T-cell (primary cell): ENCODE measurements around the gene RRP15. TPM values are rescaled to one million over a fixed set of nuclear protein-coding genes. Genes with fewer than 3 reads are reported as not detected.

ENCODE experiments used
- ATAC-seq, 4 experiments: fragments of 200-7000 bp in 3 of 4; fragments of 150-1000 bp in 1 of 4; cut with Tn5 transposase; replicated peaks in 1 of 4; 1 replicate in 3 of 4; 2 replicates in 1 of 4; pipeline ENCODE4 v1.10.0; 2021; ENCODE audit warnings: moderate library complexity in 3 of 4, mild to moderate bottlenecking in 2 of 4, moderate number of reproducible peaks in 1 of 4
- CTCF ChIA-PET, 2 donors: fragments of 300-600 bp; sonication (Branson Sonifier 250); formaldehyde crosslinking; loops; one replicate each; lab custom pipeline; 2022; ENCODE audit warnings: antibody characterized with exemption in 2 of 2; lab: Charles Lee
- POLR2A ChIA-PET, 2 donors: fragments of 300-600 bp; sonication (Branson Sonifier 250); formaldehyde crosslinking; loops; one replicate each; lab custom pipeline; 2022; ENCODE audit warnings: antibody characterized with exemption in 2 of 2; lab: Charles Lee
- DNase-seq, 35 experiments: peaks; one replicate each; pipeline versions ENCODE4 v3.0.0 to v3.0.0-alpha.2; 2013 to 2023
- H3K27ac ChIP-seq: one replicate; pipeline ENCODE4 v1.5.1; 2013; ENCODE audit warnings: low read length
- H3K27me3 ChIP-seq, 2 experiments: replicated peaks in 1 of 2; 1 replicate in 1 of 2; 2 replicates in 1 of 2; pipeline versions ENCODE4 v1.6.1 to v1.7.0; 2013; ENCODE audit warnings: low read length in 1 of 2, mixed read lengths in 1 of 2; ENCODE audit not compliant: control insufficient read depth in 2 of 2, insufficient read depth in 2 of 2; ENCODE audit errors: extremely low read depth in 1 of 2
- H3K36me3 ChIP-seq, 2 donors: 1 replicate in 1 of 2; 2 replicates in 1 of 2; pipeline versions ENCODE4 v1.6.1 to v1.7.0; 2013; ENCODE audit warnings: low read length in 1 of 2; ENCODE audit not compliant: control insufficient read depth in 2 of 2, insufficient read depth in 1 of 2; ENCODE audit errors: extremely low read depth in 1 of 2
- H3K4me1 ChIP-seq, 2 experiments: 1 replicate in 1 of 2; 2 replicates in 1 of 2; pipeline versions ENCODE4 v1.6.1 to v1.7.0; 2013; ENCODE audit warnings: low read length in 2 of 2, mixed read lengths in 1 of 2; ENCODE audit not compliant: insufficient read depth in 2 of 2, control insufficient read depth in 1 of 2; ENCODE audit errors: extremely low read depth in 1 of 2
- H3K4me3 ChIP-seq, 2 donors: 1 replicate in 1 of 2; 2 replicates in 1 of 2; pipeline versions ENCODE4 v1.5.1 to v1.7.0; 2013; ENCODE audit warnings: mild to moderate bottlenecking in 2 of 2, low read length in 1 of 2, moderate library complexity in 1 of 2; ENCODE audit not compliant: control insufficient read depth in 1 of 2; ENCODE audit errors: extremely low read depth in 1 of 2
- H3K9me3 ChIP-seq: 2 replicates; pipeline ENCODE4 v1.7.0; 2013
- H3K27ac Mint-ChIP-seq, 2 donors: one replicate each; pipeline ENCODE4 v1.8.0; 2020 to 2021; ENCODE audit warnings: mild to moderate bottlenecking in 2 of 2, mixed read lengths in 2 of 2
- H3K27me3 Mint-ChIP-seq, 2 donors: one replicate each; pipeline ENCODE4 v1.8.0; 2021 to 2022; ENCODE audit warnings: mixed read lengths in 2 of 2
- H3K36me3 Mint-ChIP-seq: one replicate; pipeline ENCODE4 v1.8.0; 2021; ENCODE audit warnings: mixed read lengths
- H3K4me1 Mint-ChIP-seq, 3 donors: one replicate each; pipeline ENCODE4 v1.8.0; 2020 to 2022; ENCODE audit warnings: mixed read lengths in 3 of 3, mild to moderate bottlenecking in 1 of 3
- H3K4me3 Mint-ChIP-seq, 3 donors: one replicate each; pipeline ENCODE4 v1.8.0; 2020 to 2022; ENCODE audit warnings: mild to moderate bottlenecking in 3 of 3, mixed read lengths in 3 of 3, moderate library complexity in 3 of 3
- H3K9me3 Mint-ChIP-seq, 3 donors: one replicate each; pipeline ENCODE4 v1.8.0; 2020 to 2022; ENCODE audit warnings: mixed read lengths in 3 of 3
- WGBS: methylation state at CpG from one replicate; pipeline ENCODE4 v1.1.5; 2013; ENCODE audit warnings: missing lambda C conversion rate; ENCODE audit not compliant: insufficient coverage; 5-methylcytosine and 5-hydroxymethylcytosine counted together
- total RNA-seq, 35 experiments: library from RNA in 6 of 35; stranded (reverse) in 6 of 35; fragments of 120-200 nt in 1 of 35; gene quantifications; one replicate each; pipeline versions ENCODE4 v1.2.1 to v1.2.4 and lab custom pipeline; 2013 to 2026

Gene RRP15
- total RNA-seq, 5 donors from 2014 or later (not counting 1 experiment from before 2014, with no cell fraction given) = 11.7 to 20.9 (median 17.0) TPM

DNA sequence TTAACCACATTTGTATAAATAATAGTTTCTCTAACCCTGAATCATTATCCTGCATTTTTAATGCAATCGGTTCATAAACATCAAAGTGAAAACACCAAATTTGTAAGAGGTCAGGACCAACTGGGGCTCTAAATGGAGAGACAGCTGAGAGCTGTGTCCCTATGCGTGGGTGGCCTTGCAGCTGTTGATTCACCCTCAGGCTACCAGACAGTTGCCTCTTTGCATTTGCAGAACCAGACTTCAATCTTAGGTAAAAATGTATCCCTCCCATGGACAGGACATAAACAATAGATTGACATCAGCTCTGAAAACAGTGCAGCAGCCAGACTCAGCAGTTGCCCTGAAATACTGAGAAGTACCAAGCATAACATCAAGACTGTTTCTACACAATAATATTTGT, 51.2 kb downstream of the RRP15 start:
- Mint-ChIP-seq H3K27ac (no peak overlapping the region), H3K9me3 (no peaks in the 10 kb centered on the region), H3K4me1 (no peaks in the 10 kb centered on the region), H3K4me3 (no peak overlapping the region), H3K27me3 (peaks cover 0 to 3% of the 10 kb centered on the region in 2 donors), H3K36me3 (peaks cover 27% of the 10 kb centered on the region)
- CTCF ChIA-PET = no interaction called here
- ATAC-seq (no peak), DNase-seq (no peak)
- Histone ChIP-seq H3K9me3 (no peaks in the 10 kb centered on the region), H3K4me3 (no peak overlapping the region), H3K4me1 (no peaks in the 10 kb centered on the region), H3K36me3 (no peaks in the 10 kb centered on the region), H3K27ac (no peak overlapping the region), H3K27me3 (no peaks in the 10 kb centered on the region)
- POLR2A ChIA-PET = no interaction called here
- 81% methylated on average over 2 of the region's 2 CpGs for WGBS

DNA sequence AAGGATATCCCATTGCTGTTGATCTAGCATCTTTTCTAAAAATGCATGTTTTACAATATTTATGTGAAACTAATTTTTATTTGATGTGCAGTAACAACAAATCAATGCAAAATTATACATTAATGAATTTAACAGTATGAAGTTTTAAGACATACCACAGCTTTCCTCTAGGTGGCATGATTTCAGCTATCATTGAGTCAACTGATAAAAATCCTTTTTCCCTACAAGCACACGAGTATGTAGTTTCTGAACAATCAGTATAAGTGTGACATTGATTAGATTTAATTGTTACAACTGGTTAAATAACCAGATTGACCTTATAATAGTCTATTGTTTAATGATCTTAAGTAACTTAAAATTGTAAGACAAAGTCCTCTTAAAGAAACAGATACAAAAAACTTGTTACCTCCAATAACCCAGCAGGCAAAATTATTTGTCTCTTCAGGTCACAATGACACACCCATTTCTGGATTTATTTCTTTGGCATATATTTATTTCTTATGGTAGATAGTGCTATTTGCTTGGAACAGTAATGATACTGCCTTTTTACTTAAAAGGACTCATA, 54.3 kb downstream of the RRP15 start:
- peak in 1 of 35 experiments; percentile 25 for DNase-seq
- Histone ChIP-seq H3K27ac (no peak overlapping the region), H3K4me3 (no peak overlapping the region), H3K27me3 (no peaks in the 10 kb centered on the region), H3K9me3 (no peaks in the 10 kb centered on the region), H3K36me3 (no peaks in the 10 kb centered on the region), H3K4me1 (no peaks in the 10 kb centered on the region)
- Mint-ChIP-seq H3K36me3 (peaks cover 20% of the 10 kb centered on the region), H3K4me3 (no peak overlapping the region), H3K9me3 (no peaks in the 10 kb centered on the region), H3K4me1 (no peaks in the 10 kb centered on the region), H3K27ac (no peak overlapping the region), H3K27me3 (peaks cover 5 to 14% of the 10 kb centered on the region in 2 donors)
- WGBS = no CpG with 5 or more reads among the region's 1 CpG
- POLR2A ChIA-PET = no interaction called here
- CTCF ChIA-PET = interaction anchor here (0.5 to 1.4 kb wide), 3 partner anchors 15 to 1785 kb away, joined by 3 read pairs; no protein-coding TSS in a partner anchor
- no peak for ATAC-seq

DNA sequence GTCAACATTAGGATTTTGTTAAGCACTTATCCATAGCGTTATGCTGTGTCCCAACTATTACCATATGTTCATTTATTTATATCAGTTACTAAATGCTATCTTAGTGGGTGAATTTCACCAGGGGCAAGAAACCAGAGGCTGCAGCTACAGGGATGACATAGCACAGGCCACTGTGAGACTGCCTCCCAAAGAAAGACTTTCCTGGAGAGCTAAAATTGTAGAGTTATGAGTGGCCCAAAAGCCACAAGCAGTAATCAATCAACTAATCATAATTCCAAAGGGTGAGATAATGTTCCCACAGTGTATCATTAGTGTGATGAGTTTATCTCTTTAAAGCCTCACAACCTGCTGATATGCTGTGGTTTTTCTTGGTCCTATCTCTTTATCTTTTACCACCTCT, 56.2 kb downstream of the RRP15 start:
- Mint-ChIP-seq H3K9me3 (no peaks in the 10 kb centered on the region), H3K4me1 (peaks cover 3 to 5% (median 3%) of the 10 kb centered on the region in 3 donors), H3K27ac (no peak overlapping the region), H3K27me3 (peaks cover 8 to 16% of the 10 kb centered on the region in 2 donors), H3K4me3 (no peak overlapping the region), H3K36me3 (peaks cover 12% of the 10 kb centered on the region)
- ChIA-PET POLR2A (no interaction called here), CTCF (interaction anchor here in 1 of 2 donors (0.5 kb wide), 1 partner anchor 164 kb away, joined by 3 read pairs; no protein-coding TSS in a partner anchor)
- Histone ChIP-seq H3K36me3 (no peaks in the 10 kb centered on the region), H3K9me3 (no peaks in the 10 kb centered on the region), H3K27me3 (peaks cover 2 to 14% of the 10 kb centered on the region in 2 experiments), H3K27ac (no peak overlapping the region), H3K4me3 (no peak overlapping the region), H3K4me1 (peaks cover 8 to 14% of the 10 kb centered on the region in 2 experiments)
- WGBS = no CpG with 5 or more reads among the region's 1 CpG
- no peak for DNase-seq
- ATAC-seq = no peak

DNA sequence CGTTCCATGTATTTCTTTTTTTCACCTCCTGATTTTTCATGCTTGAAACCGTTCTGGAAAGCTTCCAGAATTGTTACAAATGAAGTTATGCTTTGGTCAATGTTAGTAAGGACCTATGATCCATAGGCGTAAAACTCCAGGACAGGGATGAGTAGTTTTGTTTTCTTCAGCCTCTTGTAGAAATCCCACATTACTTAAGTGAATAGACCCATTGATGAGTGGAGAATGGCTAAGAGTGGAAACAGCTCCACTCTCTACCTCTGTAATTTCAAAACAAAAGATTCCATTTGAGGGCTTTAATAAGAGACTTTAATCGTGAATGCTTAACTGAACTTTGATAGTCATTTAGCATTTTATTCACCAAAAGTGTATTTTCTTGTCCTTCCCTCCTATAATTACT, 57.0 kb downstream of the RRP15 start:
- Histone ChIP-seq H3K4me3 (no peak overlapping the region), H3K27me3 (peaks cover 2 to 20% of the 10 kb centered on the region in 2 experiments), H3K36me3 (no peaks in the 10 kb centered on the region), H3K9me3 (no peaks in the 10 kb centered on the region), H3K27ac (no peak overlapping the region), H3K4me1 (peaks cover 8 to 20% of the 10 kb centered on the region in 2 experiments)
- DNase-seq = no peak
- no peak for ATAC-seq
- peaks cover 12% of the 10 kb centered on the region for H3K36me3 Mint-ChIP-seq
- H3K4me1 Mint-ChIP-seq = peaks cover 10 to 13% (median 11%) of the 10 kb centered on the region in 3 donors
- POLR2A ChIA-PET = no interaction called here
- H3K9me3 Mint-ChIP-seq = no peaks in the 10 kb centered on the region
- H3K27ac Mint-ChIP-seq = no peak overlapping the region
- peaks cover 15 to 21% of the 10 kb centered on the region in 2 donors for H3K27me3 Mint-ChIP-seq
- CTCF ChIA-PET = no interaction called here
- no CpG with 5 or more reads among the region's 4 CpGs for WGBS
- H3K4me3 Mint-ChIP-seq = no peak overlapping the region

DNA sequence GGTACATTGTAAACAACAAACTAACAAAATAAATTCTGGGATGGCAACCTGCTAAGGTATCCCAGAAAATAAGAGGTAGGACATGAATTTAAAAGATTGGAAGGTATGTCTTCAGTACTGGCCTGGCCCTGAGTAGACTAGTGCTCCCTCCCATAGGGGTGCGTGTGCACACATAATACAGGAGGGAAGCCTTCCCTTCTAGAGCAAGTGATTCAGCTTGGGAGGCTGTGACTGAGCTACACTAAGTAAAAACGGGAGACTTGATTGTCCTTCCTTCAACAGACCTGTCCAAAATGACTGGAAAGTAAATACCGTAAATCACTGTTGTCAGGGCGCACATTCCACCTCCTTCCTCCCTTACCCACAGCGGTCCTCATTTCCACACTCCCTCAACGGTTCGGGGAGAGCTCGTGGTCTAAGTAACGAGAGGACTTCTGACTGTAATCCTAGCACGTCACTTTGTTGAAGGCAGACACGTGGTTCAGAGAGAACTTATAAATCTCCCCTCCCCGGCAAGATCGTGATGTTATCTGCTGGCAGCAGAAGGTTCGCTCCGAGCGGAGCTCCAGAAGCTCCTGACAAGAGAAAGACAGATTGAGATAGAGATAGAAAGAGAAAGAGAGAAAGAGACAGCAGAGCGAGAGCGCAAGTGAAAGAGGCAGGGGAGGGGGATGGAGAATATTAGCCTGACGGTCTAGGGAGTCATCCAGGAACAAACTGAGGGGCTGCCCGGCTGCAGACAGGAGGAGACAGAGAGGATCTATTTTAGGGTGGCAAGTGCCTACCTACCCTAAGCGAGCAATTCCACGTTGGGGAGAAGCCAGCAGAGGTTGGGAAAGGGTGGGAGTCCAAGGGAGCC, 60.0 kb downstream of the RRP15 start, which contains the start of gene TGFB2:
TSS of gene TGFB2 (plus strand) at position 523 of the 859 bp plus-strand sequence. CDS start 1,366 bp downstream, outside the sequence.
- Histone ChIP-seq H3K36me3 (no peaks in the 10 kb centered on the region), H3K27ac (no peak within 1 kb of the TSS), H3K4me1 (peaks cover 8 to 25% of the 10 kb centered on the region in 2 experiments), H3K4me3 (peak within 1 kb of the TSS; percentile 51 to 76), H3K27me3 (peaks cover 2 to 24% of the 10 kb centered on the region in 2 experiments), H3K9me3 (no peaks in the 10 kb centered on the region)
- peaks cover 24 to 32% of the 10 kb centered on the region in 2 donors for H3K27me3 Mint-ChIP-seq
- DNase-seq (peak in 2 of 35 experiments; percentile 9 to 27), ATAC-seq (peak in 2 of 4 experiments; percentile 27 to 32)
- WGBS = 15% methylated on average over 16 of the region's 22 CpGs
- peak within 1 kb of the TSS in 1 of 2 donors; percentile 17 for H3K27ac Mint-ChIP-seq
- no peaks in the 10 kb centered on the region for H3K9me3 Mint-ChIP-seq
- ChIA-PET CTCF (no interaction called here), POLR2A (no interaction called here)
- no peak within 1 kb of the TSS for H3K4me3 Mint-ChIP-seq
- peaks cover 12% of the 10 kb centered on the region for H3K36me3 Mint-ChIP-seq
- peaks cover 21 to 25% (median 24%) of the 10 kb centered on the region in 3 donors for H3K4me1 Mint-ChIP-seq

DNA sequence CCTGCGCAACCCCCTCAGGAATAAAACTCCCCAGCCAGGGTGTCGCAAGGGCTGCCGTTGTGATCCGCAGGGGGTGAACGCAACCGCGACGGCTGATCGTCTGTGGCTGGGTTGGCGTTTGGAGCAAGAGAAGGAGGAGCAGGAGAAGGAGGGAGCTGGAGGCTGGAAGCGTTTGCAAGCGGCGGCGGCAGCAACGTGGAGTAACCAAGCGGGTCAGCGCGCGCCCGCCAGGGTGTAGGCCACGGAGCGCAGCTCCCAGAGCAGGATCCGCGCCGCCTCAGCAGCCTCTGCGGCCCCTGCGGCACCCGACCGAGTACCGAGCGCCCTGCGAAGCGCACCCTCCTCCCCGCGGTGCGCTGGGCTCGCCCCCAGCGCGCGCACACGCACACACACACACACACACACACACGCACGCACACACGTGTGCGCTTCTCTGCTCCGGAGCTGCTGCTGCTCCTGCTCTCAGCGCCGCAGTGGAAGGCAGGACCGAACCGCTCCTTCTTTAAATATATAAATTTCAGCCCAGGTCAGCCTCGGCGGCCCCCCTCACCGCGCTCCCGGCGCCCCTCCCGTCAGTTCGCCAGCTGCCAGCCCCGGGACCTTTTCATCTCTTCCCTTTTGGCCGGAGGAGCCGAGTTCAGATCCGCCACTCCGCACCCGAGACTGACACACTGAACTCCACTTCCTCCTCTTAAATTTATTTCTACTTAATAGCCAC, 60.7 kb downstream of the RRP15 start:
- Histone ChIP-seq H3K4me1 (peaks cover 8 to 25% of the 10 kb centered on the region in 2 experiments), H3K27me3 (peaks cover 2 to 24% of the 10 kb centered on the region in 2 experiments), H3K9me3 (no peaks in the 10 kb centered on the region), H3K27ac (no peak overlapping the region), H3K4me3 (peak overlapping the region; percentile 51 to 76), H3K36me3 (no peaks in the 10 kb centered on the region)
- DNase-seq = peak in 24 of 35 experiments; percentile 5 to 55 (median 22)
- peaks cover 12% of the 10 kb centered on the region for H3K36me3 Mint-ChIP-seq
- H3K27me3 Mint-ChIP-seq = peaks cover 24 to 32% of the 10 kb centered on the region in 2 donors
- WGBS = under 1% methylated on average over 54 of the region's 64 CpGs
- peak overlapping the region in 1 of 2 donors; percentile 17 for H3K27ac Mint-ChIP-seq
- no peaks in the 10 kb centered on the region for H3K9me3 Mint-ChIP-seq
- POLR2A ChIA-PET = no interaction called here
- ATAC-seq = peak; percentile 66 to 73 (median 70)
- CTCF ChIA-PET = no interaction called here
- no peak overlapping the region for H3K4me3 Mint-ChIP-seq
- H3K4me1 Mint-ChIP-seq = peaks cover 25 to 28% (median 27%) of the 10 kb centered on the region in 3 donors
